K562 (cell line): ENCODE measurements around the gene TTC39B. TPM values are rescaled to one million over a fixed set of nuclear protein-coding genes. Genes with fewer than 3 reads are reported as not detected.

Source experiments
- ATF3 ChIP-seq, 2 experiments: fragments of 450-650 bp in 1 of 2; sonication (generic) in 1 of 2; formaldehyde crosslinking in 1 of 2; IDR thresholded peaks in 1 of 2; conservative IDR thresholded peaks in 1 of 2; 2 replicates each; pipeline versions ENCODE4 v1.6.1 to v1.8.1; 2016 to 2023; ENCODE audit warnings: mild to moderate bottlenecking in 2 of 2, moderate library complexity in 2 of 2, inconsistent platforms in 1 of 2, missing genetic modification reagents in 1 of 2
- E2F4 ChIP-seq: sonication (generic); formaldehyde crosslinking; IDR thresholded peaks from 2 replicates; pipeline ENCODE4 v1.8.0; 2022; ENCODE audit warnings: mild to moderate bottlenecking, low read depth, missing genetic modification reagents
- MGA ChIP-seq: fragments of 450-650 bp; IDR thresholded peaks from 2 replicates; pipeline ENCODE4 v1.6.1; 2016; ENCODE audit warnings: mild to moderate bottlenecking, moderate library complexity
- polyA plus RNA-seq, 8 experiments: library from polyadenylated mRNA; depleted of rRNA in 4 of 8; stranded (reverse) in 5 of 8; unstranded in 3 of 8; fragments of >200 nt; fragmentation: Nextera tagmentation in 2 of 8; fragmentation: Illumina TruSeq in 1 of 8; extraction: Ambion mirVana in 2 of 8; extraction: Trizol in 1 of 8; gene quantifications; 2 replicates each; pipeline versions ENCODE4 v1.2.1 to v1.2.3, GENCODE V29; 2011 to 2014; ENCODE audit warnings: inconsistent platforms in 1 of 8, missing spikeins in 1 of 8
- total RNA-seq, 7 experiments: library from RNA; depleted of rRNA in 6 of 7; stranded (reverse); fragments of >200 nt in 6 of 7; fragmentation: Illumina TruSeq in 2 of 7; extraction: Trizol in 2 of 7; gene quantifications; 2 replicates each; pipeline versions ENCODE4 v1.2.1 to v1.2.3, GENCODE V29; 2011 to 2021; ENCODE audit warnings: low replicate concordance in 1 of 7

The TTC39B gene
- total and polyA plus RNA-seq, 9 of the 15 experiments (the other 6 are each of a cell fraction or from before 2014, with no cell fraction given), result 0.32 to 1.2 (median 0.95) TPM

- TF ChIP-seq MGA (no peak), E2F4 (CRISPR knock-in tag) (no peak), ATF3 (IDR thresholded peaks at IDR 0.05) (no peak), ATF3 (CRISPR knock-in tag; conservative IDR thresholded peaks at IDR 0.05) (no peak)
Observed at GRCh38 chr9:15277400-15278090, 29.5 kb downstream of the TTC39B start (continued).
